Activated naive CD8-positive, alpha-beta T cell (primary cell): Measurements from ENCODE around the gene SKIC3.

Source experiments
- H3K27ac Mint-ChIP-seq: one replicate; pipeline ENCODE4 v1.8.0; 2021; ENCODE audit warnings: mixed read lengths
- H3K27me3 Mint-ChIP-seq: one replicate; pipeline ENCODE4 v1.8.0; 2021; ENCODE audit warnings: mixed read lengths
- H3K36me3 Mint-ChIP-seq: one replicate; pipeline ENCODE4 v1.8.0; 2021; ENCODE audit warnings: mixed read lengths
- H3K4me1 Mint-ChIP-seq: one replicate; pipeline ENCODE4 v1.8.0; 2021; ENCODE audit warnings: low read depth, mixed read lengths
- H3K4me3 Mint-ChIP-seq: one replicate; pipeline ENCODE4 v1.8.0; 2021; ENCODE audit warnings: mild to moderate bottlenecking, mixed read lengths
- H3K9me3 Mint-ChIP-seq: one replicate; pipeline ENCODE4 v1.8.0; 2021; ENCODE audit warnings: low read depth, mixed read lengths

Gene SKIC3

GRCh38 chr5:95511606-95512005 lies 43.2 kb downstream of the SKIC3 start:
- no peaks in the 10 kb centered on the region for H3K9me3 Mint-ChIP-seq
- H3K36me3 Mint-ChIP-seq, result peaks cover 25% of the 10 kb centered on the region
- no peak overlapping the region for H3K4me3 Mint-ChIP-seq
- no peaks in the 10 kb centered on the region for H3K27me3 Mint-ChIP-seq
- H3K27ac Mint-ChIP-seq, result no peak overlapping the region
- H3K4me1 Mint-ChIP-seq, result no peaks in the 10 kb centered on the region

- H3K27ac Mint-ChIP-seq, result no peak overlapping the region
- H3K4me1 Mint-ChIP-seq, result no peaks in the 10 kb centered on the region
- no peaks in the 10 kb centered on the region for H3K27me3 Mint-ChIP-seq
- H3K9me3 Mint-ChIP-seq, result no peaks in the 10 kb centered on the region
- peaks cover 29% of the 10 kb centered on the region for H3K36me3 Mint-ChIP-seq
- H3K4me3 Mint-ChIP-seq, result no peak overlapping the region
Measured at GRCh38 chr5:95508550-95508949, 46.2 kb downstream of the SKIC3 start.
